HEK293 (cell line): ENCODE results near the gene ERG.

Experiments
- CTCF ChIP-seq: fragments of 450-650 bp; formaldehyde crosslinking; IDR thresholded peaks from 2 replicates; pipeline ENCODE4 v1.5.1; 2016; ENCODE audit warnings: missing biosample characterization, missing genetic modification characterization
- GLI4 ChIP-seq: fragments of 450-650 bp; formaldehyde crosslinking; IDR thresholded peaks from 2 replicates; pipeline ENCODE4 v1.5.1; 2016; ENCODE audit warnings: missing biosample characterization, missing genetic modification characterization
- ZNF133 ChIP-seq: fragments of 450-650 bp; formaldehyde crosslinking; IDR thresholded peaks from 2 replicates; pipeline ENCODE4 v1.5.1; 2016; ENCODE audit warnings: missing biosample characterization, missing genetic modification characterization
- ZNF433 ChIP-seq: fragments of 450-650 bp; formaldehyde crosslinking; IDR thresholded peaks from 2 replicates; pipeline ENCODE4 v1.5.1; 2016; ENCODE audit warnings: missing biosample characterization, missing genetic modification characterization, low read depth

- TF ChIP-seq CTCF: no peak
- TF ChIP-seq ZNF133 (tag by site-specific recombination): no peak
- TF ChIP-seq ZNF433: no peak
- no peak for TF ChIP-seq GLI4 (tag by site-specific recombination)
Measured at GRCh38 chr21:38409907-38410306, 88.4 kb downstream of the ERG start.
